ENCODE measurements around the gene KLF9.

Gene KLF9

DNA sequence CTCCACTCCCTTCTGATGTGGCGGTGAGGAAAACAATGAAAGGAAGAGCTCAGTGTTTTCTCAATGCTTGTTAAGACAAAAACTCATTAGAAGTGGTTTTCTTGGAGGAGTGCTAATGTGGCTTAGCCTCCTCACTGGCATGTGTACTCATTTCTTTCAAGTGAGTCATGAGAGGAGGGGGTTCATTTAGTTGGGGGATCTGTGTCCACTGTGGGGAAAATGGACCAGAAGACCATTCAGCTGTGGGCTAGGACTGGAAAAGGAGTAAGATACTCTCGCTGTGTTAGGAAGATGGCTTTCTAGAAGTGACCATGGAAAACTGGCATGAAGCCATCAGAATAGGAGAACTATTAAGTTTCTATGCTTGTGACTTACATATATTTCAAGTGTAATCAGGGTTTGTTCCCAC is 23.5 kb downstream of the KLF9 start:
- ATAC-seq (replicated peaks) = no peak
- H3K36me3 Mint-ChIP-seq (ENCODE audit: insufficient read depth) = peaks cover 39% of the 10 kb centered on the region
- H3K9me3 Mint-ChIP-seq = no peaks in the 10 kb centered on the region
- peak overlapping the region in 1 of 2 donors; percentile 44 for H3K27ac Mint-ChIP-seq
- peak overlapping the region in 1 of 2 donors; percentile 35 for H3K4me3 Mint-ChIP-seq
- peaks cover 53 to 78% of the 10 kb centered on the region in 2 donors for H3K4me1 Mint-ChIP-seq (ENCODE audit: low read depth in 2 of 2)
- H3K27me3 Mint-ChIP-seq = no peaks in the 10 kb centered on the region
- DNase-seq = no peak

DNA sequence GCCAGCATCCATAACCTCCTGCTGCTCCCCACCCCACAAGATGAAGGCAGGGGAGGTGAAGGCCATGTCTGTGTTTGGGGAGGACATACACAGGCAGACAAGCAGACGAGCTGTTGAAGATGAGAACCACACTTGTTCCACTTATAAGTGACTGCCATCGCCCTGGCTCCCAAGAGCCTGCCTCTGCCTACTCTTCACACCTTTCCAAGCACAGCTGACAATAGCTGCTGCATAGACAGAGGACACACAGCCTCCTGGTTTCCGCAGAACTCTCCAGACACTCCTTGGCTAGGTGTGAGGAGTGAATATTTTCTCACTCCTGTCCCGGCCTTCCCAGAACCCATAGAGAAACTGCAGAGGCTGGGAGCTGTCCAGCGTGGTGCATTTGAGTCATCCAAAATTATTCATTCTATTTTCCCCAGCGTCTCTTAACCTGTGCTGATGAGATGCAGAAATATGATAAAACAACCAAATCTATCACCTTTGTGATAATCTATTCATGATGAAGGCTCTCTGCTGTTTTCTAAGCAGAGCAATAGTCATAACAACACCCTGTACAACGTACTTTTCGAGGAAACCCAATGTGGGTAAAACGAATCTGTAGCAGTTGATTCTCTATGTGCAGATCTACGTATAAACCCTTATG is 24.7 kb downstream of the KLF9 start:
- Mint-ChIP-seq H3K27ac (peak overlapping the region; percentile 27 to 78), H3K36me3 (ENCODE audit: insufficient read depth) (peaks cover 45% of the 10 kb centered on the region), H3K4me1 (ENCODE audit: low read depth in 2 of 2) (peaks cover 52 to 73% of the 10 kb centered on the region in 2 donors), H3K9me3 (no peaks in the 10 kb centered on the region), H3K27me3 (no peaks in the 10 kb centered on the region), H3K4me3 (peak overlapping the region in 1 of 2 donors; percentile 48)
- no peak for DNase-seq
- ATAC-seq (replicated peaks) = peak; percentile 9

- H3K4me3 Mint-ChIP-seq = peak overlapping the region in 1 of 2 donors; percentile 48
These were observed 25.3 kb downstream of the KLF9 start for GRCh38 chr9:70389188-70389587.

DNA sequence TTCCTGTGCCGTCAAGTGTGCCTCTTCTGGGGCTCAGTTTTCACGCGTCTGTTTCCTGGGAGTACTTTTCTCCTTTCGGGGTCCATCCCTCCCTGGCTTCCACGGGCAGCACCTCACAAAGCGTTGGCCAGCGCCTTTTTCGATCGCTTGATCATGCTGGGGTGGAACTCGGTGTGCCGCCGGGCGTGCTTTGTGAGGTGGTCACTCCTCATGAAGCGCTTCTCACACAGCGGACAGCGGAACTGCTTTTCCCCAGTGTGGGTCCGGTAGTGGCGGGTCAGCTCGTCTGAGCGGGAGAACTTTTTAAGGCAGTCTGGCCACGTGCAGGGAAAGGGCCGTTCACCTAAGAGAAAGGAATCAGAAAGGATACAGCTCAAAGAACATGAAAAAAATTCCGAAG is 26.8 kb downstream of the KLF9 start:
- Mint-ChIP-seq H3K27ac (no peak overlapping the region), H3K36me3 (ENCODE audit: insufficient read depth) (peaks cover 50% of the 10 kb centered on the region), H3K9me3 (no peaks in the 10 kb centered on the region), H3K4me3 (no peak overlapping the region), H3K4me1 (ENCODE audit: low read depth in 2 of 2) (peaks cover 48 to 53% of the 10 kb centered on the region in 2 donors), H3K27me3 (no peaks in the 10 kb centered on the region)
- no peak for DNase-seq
- no peak for ATAC-seq (replicated peaks)

More at GRCh38 chr9:70389188-70389587, 25.3 kb downstream of the KLF9 start:
- Mint-ChIP-seq H3K27ac (peak overlapping the region; percentile 27 to 78), H3K9me3 (no peaks in the 10 kb centered on the region), H3K36me3 (ENCODE audit: insufficient read depth) (peaks cover 49% of the 10 kb centered on the region), H3K27me3 (no peaks in the 10 kb centered on the region), H3K4me1 (ENCODE audit: low read depth in 2 of 2) (peaks cover 51 to 67% of the 10 kb centered on the region in 2 donors)
- no peak for ATAC-seq (replicated peaks)
- no peak for DNase-seq

- DNase-seq (no peak), ATAC-seq (replicated peaks) (no peak)
- Mint-ChIP-seq H3K4me1 (ENCODE audit: low read depth in 2 of 2) (peaks cover 31 to 33% of the 10 kb centered on the region in 2 donors), H3K27ac (peak overlapping the region in 1 of 2 donors; percentile 27), H3K4me3 (no peak overlapping the region), H3K27me3 (no peaks in the 10 kb centered on the region), H3K36me3 (ENCODE audit: insufficient read depth) (peaks cover 59% of the 10 kb centered on the region), H3K9me3 (no peaks in the 10 kb centered on the region)
These were observed 29.0 kb downstream of the KLF9 start for GRCh38 chr9:70385426-70385825.

- Mint-ChIP-seq H3K4me3 (no peak overlapping the region), H3K27ac (peak overlapping the region; percentile 49 to 75), H3K9me3 (no peaks in the 10 kb centered on the region), H3K4me1 (ENCODE audit: low read depth in 2 of 2) (peaks cover 15 to 20% of the 10 kb centered on the region in 2 donors), H3K27me3 (no peaks in the 10 kb centered on the region), H3K36me3 (ENCODE audit: insufficient read depth) (peaks cover 47% of the 10 kb centered on the region)
- DNase-seq (no peak), ATAC-seq (replicated peaks) (no peak)
These were observed 31.5 kb downstream of the KLF9 start for GRCh38 chr9:70382709-70383605.

DNA sequence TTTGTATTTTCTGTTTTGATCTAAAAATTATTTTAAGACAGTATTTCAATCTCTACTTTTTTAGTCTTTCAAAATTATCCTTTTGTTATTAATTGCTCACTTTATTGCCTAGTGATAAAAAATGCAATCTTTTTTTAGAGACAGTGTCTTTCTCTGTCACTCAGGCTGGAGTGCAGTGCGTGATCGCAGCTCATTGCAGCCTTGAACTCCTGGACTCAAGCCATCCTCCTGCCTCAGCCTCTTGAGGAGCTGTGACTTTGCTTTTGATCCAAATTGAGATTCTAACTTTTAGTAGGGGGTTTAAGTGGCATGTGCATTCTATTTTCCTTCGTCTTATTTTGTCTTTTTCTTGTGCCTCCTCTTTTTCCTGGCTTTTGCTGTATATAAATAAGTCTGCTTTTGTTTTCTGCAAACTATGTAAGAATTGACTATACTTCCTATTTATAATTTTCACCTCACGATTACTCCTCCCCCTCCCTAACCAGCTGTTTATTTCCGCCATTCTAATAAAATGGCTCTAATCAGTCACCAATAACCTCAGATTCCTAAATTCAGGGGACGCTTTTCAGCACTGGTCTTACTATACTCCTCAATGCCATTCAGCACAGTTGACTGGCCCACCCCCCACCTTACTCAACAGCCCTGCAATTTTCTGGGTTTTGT is 32.3 kb downstream of the KLF9 start:
- ATAC-seq (replicated peaks) (no peak), DNase-seq (no peak)
- H3K4me1 Mint-ChIP-seq (ENCODE audit: low read depth in 2 of 2) = peaks cover 8 to 15% of the 10 kb centered on the region in 2 donors
- no peaks in the 10 kb centered on the region for H3K9me3 Mint-ChIP-seq
- peaks cover 45% of the 10 kb centered on the region for H3K36me3 Mint-ChIP-seq (ENCODE audit: insufficient read depth)
- H3K27ac Mint-ChIP-seq = peak overlapping the region; percentile 49 to 75
- no peaks in the 10 kb centered on the region for H3K27me3 Mint-ChIP-seq
- no peak overlapping the region for H3K4me3 Mint-ChIP-seq

DNA sequence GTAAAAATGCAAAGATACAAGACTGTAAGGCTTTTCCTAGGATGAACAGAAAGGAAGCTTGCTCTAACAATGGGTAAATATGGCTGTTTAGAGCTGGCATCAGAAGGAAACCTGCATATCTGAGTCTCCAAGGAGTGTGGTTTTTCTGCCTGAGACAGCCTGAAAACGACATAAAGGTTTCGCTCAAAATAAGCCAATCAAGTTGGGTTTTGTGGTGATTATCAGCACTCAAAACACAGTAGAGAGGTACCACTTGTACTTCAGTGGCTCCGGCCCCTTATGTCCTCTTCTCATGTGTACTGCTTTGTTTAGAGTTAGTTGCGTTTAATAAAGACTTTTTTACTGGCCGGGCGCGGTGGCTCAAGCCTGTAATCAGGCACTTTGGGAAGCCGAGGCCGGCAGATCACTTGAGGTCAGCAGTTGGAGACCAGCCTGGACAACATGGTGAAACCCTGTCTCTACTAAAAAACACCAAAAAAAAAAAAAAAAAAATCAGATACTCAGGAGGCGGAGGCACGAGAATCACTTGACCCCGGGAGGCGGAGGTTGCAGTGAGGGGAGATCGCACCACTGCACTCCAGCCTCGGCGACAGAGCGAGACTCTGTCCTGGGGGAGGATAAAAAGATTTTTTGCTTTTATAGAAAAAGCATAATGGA is 39.4 kb downstream of the KLF9 start:
- no peaks in the 10 kb centered on the region for H3K4me1 Mint-ChIP-seq (ENCODE audit: low read depth in 2 of 2)
- no peak overlapping the region for H3K4me3 Mint-ChIP-seq
- no peak overlapping the region for H3K27ac Mint-ChIP-seq
- DNase-seq (no peak), ATAC-seq (replicated peaks) (no peak)
- H3K9me3 Mint-ChIP-seq = no peaks in the 10 kb centered on the region
- H3K36me3 Mint-ChIP-seq (ENCODE audit: insufficient read depth) = peaks cover 6% of the 10 kb centered on the region
- no peaks in the 10 kb centered on the region for H3K27me3 Mint-ChIP-seq

DNA sequence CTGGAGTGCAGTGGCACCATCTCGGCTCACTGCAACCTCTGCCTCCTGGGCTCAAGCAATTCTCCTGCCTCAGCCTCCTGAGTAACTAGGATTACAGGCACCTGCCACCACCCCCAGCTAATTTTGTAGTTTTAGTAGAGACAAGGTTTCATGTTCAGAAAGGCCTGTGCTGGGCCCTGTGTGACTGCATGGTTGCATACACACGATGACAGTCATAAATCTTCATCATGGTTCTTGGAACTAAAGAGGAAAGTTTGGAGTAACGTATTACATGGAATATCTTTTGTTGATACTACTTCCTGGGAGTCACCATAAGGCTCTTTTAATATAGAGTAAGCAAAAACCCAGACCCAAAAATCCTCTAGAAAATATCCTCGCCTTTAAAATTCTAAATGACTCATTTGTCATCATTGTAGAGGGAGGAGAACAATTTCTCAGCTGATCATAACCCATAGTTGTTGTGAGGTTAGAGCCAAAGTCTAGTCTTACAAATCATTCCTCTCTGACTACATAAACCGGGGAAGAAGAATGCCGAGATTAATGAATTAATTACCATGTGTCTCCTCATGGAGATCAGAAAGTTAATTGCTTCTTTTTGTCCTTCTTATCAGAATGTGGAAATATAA is 47.0 kb downstream of the KLF9 start:
- DNase-seq (no peak), ATAC-seq (replicated peaks) (no peak)
- H3K27ac Mint-ChIP-seq = no peak overlapping the region
- no peaks in the 10 kb centered on the region for H3K36me3 Mint-ChIP-seq (ENCODE audit: insufficient read depth)
- no peaks in the 10 kb centered on the region for H3K9me3 Mint-ChIP-seq
- H3K4me1 Mint-ChIP-seq (ENCODE audit: low read depth in 2 of 2) = no peaks in the 10 kb centered on the region
- H3K27me3 Mint-ChIP-seq = no peaks in the 10 kb centered on the region
- no peak overlapping the region for H3K4me3 Mint-ChIP-seq

- no peak for ATAC-seq (replicated peaks)
- no peaks in the 10 kb centered on the region for H3K36me3 Mint-ChIP-seq (ENCODE audit: insufficient read depth)
- no peaks in the 10 kb centered on the region for H3K27me3 Mint-ChIP-seq
- H3K9me3 Mint-ChIP-seq = no peaks in the 10 kb centered on the region
- no peak overlapping the region for H3K4me3 Mint-ChIP-seq
- no peak for DNase-seq
- H3K27ac Mint-ChIP-seq = no peak overlapping the region
- no peaks in the 10 kb centered on the region for H3K4me1 Mint-ChIP-seq (ENCODE audit: low read depth in 2 of 2)
These were observed 50.7 kb downstream of the KLF9 start for GRCh38 chr9:70363760-70364159.

DNA sequence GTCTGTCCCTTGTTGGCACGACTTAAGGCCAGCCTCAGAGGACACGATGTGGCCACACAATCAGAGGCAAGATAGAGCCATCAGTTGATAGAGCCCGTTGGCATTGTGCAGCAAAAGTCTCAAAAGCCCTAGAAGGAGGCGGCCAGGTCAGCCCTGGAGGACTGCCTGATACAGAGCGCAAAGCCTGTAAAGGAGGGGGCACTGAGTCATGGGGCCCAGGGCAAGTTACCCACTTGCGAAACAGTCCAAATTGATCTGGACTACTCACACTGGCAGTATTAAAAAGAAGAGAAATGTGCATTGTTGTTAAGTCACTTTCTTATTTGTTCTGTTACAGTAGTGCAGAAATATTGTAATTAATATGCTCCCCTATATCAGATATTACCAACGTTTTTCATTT is 51.5 kb downstream of the KLF9 start:
- H3K36me3 Mint-ChIP-seq (ENCODE audit: insufficient read depth) = no peaks in the 10 kb centered on the region

GRCh38 chr9:70355801-70356200 is 58.7 kb downstream of the KLF9 start:
- Mint-ChIP-seq H3K4me1 (ENCODE audit: low read depth in 2 of 2) (no peaks in the 10 kb centered on the region), H3K4me3 (no peak overlapping the region), H3K36me3 (ENCODE audit: insufficient read depth) (peaks cover 11% of the 10 kb centered on the region), H3K27ac (peak overlapping the region in 1 of 2 donors; percentile 79), H3K9me3 (no peaks in the 10 kb centered on the region), H3K27me3 (no peaks in the 10 kb centered on the region)
- ATAC-seq (replicated peaks) = no peak
- DNase-seq = no peak

More for the DNA sequence above, 51.5 kb downstream of the KLF9 start:
- H3K4me1 Mint-ChIP-seq (ENCODE audit: low read depth in 2 of 2) = no peaks in the 10 kb centered on the region
- H3K9me3 Mint-ChIP-seq = no peaks in the 10 kb centered on the region
- ATAC-seq (replicated peaks) (no peak), DNase-seq (no peak)
- H3K27me3 Mint-ChIP-seq = no peaks in the 10 kb centered on the region
- no peak overlapping the region for H3K27ac Mint-ChIP-seq
- H3K4me3 Mint-ChIP-seq = no peak overlapping the region

- H3K27ac Mint-ChIP-seq = peak overlapping the region in 1 of 2 donors; percentile 13
- DNase-seq = no peak
- peaks cover 30% of the 10 kb centered on the region for H3K36me3 Mint-ChIP-seq (ENCODE audit: insufficient read depth)
- no peaks in the 10 kb centered on the region for H3K27me3 Mint-ChIP-seq
- no peak for ATAC-seq (replicated peaks)
- H3K4me1 Mint-ChIP-seq (ENCODE audit: low read depth in 2 of 2) = no peaks in the 10 kb centered on the region
- no peaks in the 10 kb centered on the region for H3K9me3 Mint-ChIP-seq
- no peak overlapping the region for H3K4me3 Mint-ChIP-seq
These were observed 61.7 kb downstream of the KLF9 start for GRCh38 chr9:70352802-70353201.
